Thyroid gland (tissue), 4 donors: ENCODE results near the gene IKBKG.

Experiments used
- POLR2A ChIP-seq, 2 donors: fragments of 450-650 bp; IDR thresholded peaks; one replicate each; pipeline ENCODE4 v1.6.1; 2017; ENCODE audit warnings: antibody characterized with exemption in 2 of 2, mild to moderate bottlenecking in 2 of 2, moderate library complexity in 1 of 2
- TF ChIP-seq, protein P1 (sequence below), 6 experiments: fragments of 200-600 bp in 3 of 6; fragments of 450-650 bp in 3 of 6; sonication (generic) in 3 of 6; IDR thresholded peaks; one replicate each; pipeline ENCODE4 v1.5.1; 2016 to 2019; ENCODE audit warnings: antibody characterized with exemption in 6 of 6, mild to moderate bottlenecking in 2 of 6, inconsistent platforms in 1 of 6, moderate library complexity in 1 of 6

DNA sequence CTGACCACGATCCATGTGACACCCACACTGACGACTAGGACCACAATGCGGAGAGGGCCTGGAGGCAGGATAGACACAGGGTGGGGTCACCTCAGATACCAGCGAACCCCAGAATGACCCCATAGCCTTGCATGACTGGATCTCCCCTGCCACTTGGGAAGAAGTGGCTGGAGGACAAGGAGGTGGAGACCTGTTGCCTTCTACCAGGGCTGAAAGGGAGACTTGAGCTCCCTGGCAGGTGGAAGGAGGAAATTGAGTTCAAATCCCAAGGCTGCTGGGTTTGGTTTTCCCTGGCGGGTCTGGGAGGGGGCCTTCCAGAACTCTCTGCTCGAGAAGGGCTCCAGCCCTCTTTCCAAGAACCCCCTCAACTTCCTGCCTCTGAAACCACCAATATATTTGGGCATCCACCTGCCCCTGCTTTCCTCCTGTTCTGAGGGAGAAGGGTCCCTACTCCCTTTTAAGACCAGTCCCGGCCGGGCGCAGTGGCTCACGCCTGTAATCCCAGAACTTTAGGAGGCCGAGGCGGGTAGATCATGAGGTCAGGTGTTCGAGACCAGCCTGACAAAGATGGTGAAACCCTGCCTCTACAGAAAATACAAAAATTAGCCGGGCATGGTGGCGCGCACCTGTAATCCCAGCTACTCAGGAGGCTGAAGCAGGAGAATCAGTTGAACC lies 34.4 kb upstream of the IKBKG start:
- TF ChIP-seq, protein P1, sequence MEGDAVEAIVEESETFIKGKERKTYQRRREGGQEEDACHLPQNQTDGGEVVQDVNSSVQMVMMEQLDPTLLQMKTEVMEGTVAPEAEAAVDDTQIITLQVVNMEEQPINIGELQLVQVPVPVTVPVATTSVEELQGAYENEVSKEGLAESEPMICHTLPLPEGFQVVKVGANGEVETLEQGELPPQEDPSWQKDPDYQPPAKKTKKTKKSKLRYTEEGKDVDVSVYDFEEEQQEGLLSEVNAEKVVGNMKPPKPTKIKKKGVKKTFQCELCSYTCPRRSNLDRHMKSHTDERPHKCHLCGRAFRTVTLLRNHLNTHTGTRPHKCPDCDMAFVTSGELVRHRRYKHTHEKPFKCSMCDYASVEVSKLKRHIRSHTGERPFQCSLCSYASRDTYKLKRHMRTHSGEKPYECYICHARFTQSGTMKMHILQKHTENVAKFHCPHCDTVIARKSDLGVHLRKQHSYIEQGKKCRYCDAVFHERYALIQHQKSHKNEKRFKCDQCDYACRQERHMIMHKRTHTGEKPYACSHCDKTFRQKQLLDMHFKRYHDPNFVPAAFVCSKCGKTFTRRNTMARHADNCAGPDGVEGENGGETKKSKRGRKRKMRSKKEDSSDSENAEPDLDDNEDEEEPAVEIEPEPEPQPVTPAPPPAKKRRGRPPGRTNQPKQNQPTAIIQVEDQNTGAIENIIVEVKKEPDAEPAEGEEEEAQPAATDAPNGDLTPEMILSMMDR (IDR thresholded peaks at IDR 0.05): no peak
- TF ChIP-seq POLR2A (IDR thresholded peaks at IDR 0.05): no peak
